Stimulated activated CD4-positive, alpha-beta T cell treated with anti-CD3 and anti-CD28 coated beads, Interleukin-4, amount 100 ng/mL, for 1 hour (primary cell): ENCODE data around the gene SMC5.
"Not testable (repeated sequence)": the region's sequence is repeated elsewhere in the genome, so short reads cannot be mapped to it uniquely, and the experiment has no call there.

Experiments
- DNase-seq: peaks from one replicate; pipeline ENCODE4 v3.0.0-alpha.2; 2020

Gene SMC5

GRCh38 chr9:70278305-70278704, 19.5 kb downstream of the SMC5 start:
- no peak for DNase-seq

GRCh38 chr9:70283848-70284247, 25.1 kb downstream of the SMC5 start:
- no peak for DNase-seq

- no peak for DNase-seq
These were observed 26.5 kb downstream of the SMC5 start for GRCh38 chr9:70285246-70285645.

GRCh38 chr9:70285981-70286598, 27.3 kb downstream of the SMC5 start:
- no peak for DNase-seq

- DNase-seq = no peak
These were observed 31.8 kb downstream of the SMC5 start for GRCh38 chr9:70290626-70291025.

GRCh38 chr9:70291446-70291845, 32.7 kb downstream of the SMC5 start:
- no peak for DNase-seq

- no peak for DNase-seq
These were observed 33.5 kb downstream of the SMC5 start for GRCh38 chr9:70292253-70292652.

- DNase-seq = no peak
These were observed 34.4 kb downstream of the SMC5 start for GRCh38 chr9:70293214-70293613.

GRCh38 chr9:70297141-70297540, 38.4 kb downstream of the SMC5 start:
- DNase-seq = no peak

- no peak for DNase-seq
These were observed 39.5 kb downstream of the SMC5 start for GRCh38 chr9:70298245-70298771.

- DNase-seq = no peak
These were observed 44.5 kb downstream of the SMC5 start for GRCh38 chr9:70303268-70303667.

- DNase-seq = no peak
These were observed 46.0 kb downstream of the SMC5 start for GRCh38 chr9:70304810-70305209.

- no peak for DNase-seq
These were observed 56.6 kb downstream of the SMC5 start for GRCh38 chr9:70315389-70315788.

- no peak for DNase-seq
These were observed 59.2 kb downstream of the SMC5 start for GRCh38 chr9:70318002-70318401.

- DNase-seq = no peak
These were observed 63.3 kb downstream of the SMC5 start for GRCh38 chr9:70322096-70322495.

GRCh38 chr9:70324963-70325362, 66.2 kb downstream of the SMC5 start:
- no peak for DNase-seq

- not testable (repeated sequence) for DNase-seq
These were observed 69.8 kb downstream of the SMC5 start for GRCh38 chr9:70328625-70329024.

GRCh38 chr9:70340572-70340971, 81.8 kb downstream of the SMC5 start:
- no peak for DNase-seq

GRCh38 chr9:70347046-70347445, 88.3 kb downstream of the SMC5 start:
- no peak for DNase-seq

- DNase-seq = no peak
These were observed 93.6 kb downstream of the SMC5 start for GRCh38 chr9:70352356-70352755.

GRCh38 chr9:70352802-70353201, 94.0 kb downstream of the SMC5 start:
- no peak for DNase-seq

- no peak for DNase-seq
These were observed 97.0 kb downstream of the SMC5 start for GRCh38 chr9:70355801-70356200.

- no peak for DNase-seq
These were observed 104.2 kb downstream of the SMC5 start for GRCh38 chr9:70362952-70363351.

GRCh38 chr9:70363760-70364159, 105.0 kb downstream of the SMC5 start:
- no peak for DNase-seq

- DNase-seq = no peak
These were observed 108.6 kb downstream of the SMC5 start for GRCh38 chr9:70367305-70367930.
